ENCODE data around the gene ROBO2. TPM values are rescaled to one million over a fixed set of nuclear protein-coding genes. Genes with fewer than 3 reads are reported as not detected.

Gene ROBO2
- polyA plus RNA-seq, 1 experiment = 1.6 TPM

DNA sequence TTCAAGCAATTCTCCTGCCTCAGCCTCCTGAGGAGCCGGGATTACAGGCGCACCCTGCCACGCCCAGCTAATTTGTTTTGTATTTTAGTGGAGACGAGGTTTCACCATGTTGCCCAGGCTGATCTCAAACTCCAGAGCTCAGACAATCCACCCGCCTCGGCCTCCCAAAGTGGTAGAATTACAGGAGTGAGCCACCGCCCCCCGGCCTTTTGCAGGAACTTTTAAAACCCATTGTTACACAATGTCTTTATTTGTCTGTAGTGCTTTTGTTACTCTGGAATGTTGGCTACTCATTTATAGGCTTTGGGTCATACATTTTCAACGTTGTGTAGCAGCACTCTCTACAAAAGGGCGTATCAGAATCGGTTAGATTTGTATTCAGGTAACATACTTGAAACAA is 499.1 kb downstream of the ROBO2 start:
- no peak overlapping the region for H3K4me3 ChIP-seq (ENCODE audit: low read depth, low read length)
- POLR2A ChIA-PET = no interaction called here
- no peak for DNase-seq (ENCODE audit: low read depth)
- CTCF ChIA-PET = interaction anchor here (1.0 kb wide), 1 partner anchor 9 kb away, joined by 3 read pairs; no protein-coding TSS in a partner anchor
- H3K27me3 ChIP-seq (ENCODE audit: control insufficient read depth, insufficient read depth, low read length) = no peaks in the 10 kb centered on the region
- H3K36me3 ChIP-seq (ENCODE audit: control insufficient read depth, insufficient read depth, low read length) = no peaks in the 10 kb centered on the region
- TF ChIP-seq, protein P1, sequence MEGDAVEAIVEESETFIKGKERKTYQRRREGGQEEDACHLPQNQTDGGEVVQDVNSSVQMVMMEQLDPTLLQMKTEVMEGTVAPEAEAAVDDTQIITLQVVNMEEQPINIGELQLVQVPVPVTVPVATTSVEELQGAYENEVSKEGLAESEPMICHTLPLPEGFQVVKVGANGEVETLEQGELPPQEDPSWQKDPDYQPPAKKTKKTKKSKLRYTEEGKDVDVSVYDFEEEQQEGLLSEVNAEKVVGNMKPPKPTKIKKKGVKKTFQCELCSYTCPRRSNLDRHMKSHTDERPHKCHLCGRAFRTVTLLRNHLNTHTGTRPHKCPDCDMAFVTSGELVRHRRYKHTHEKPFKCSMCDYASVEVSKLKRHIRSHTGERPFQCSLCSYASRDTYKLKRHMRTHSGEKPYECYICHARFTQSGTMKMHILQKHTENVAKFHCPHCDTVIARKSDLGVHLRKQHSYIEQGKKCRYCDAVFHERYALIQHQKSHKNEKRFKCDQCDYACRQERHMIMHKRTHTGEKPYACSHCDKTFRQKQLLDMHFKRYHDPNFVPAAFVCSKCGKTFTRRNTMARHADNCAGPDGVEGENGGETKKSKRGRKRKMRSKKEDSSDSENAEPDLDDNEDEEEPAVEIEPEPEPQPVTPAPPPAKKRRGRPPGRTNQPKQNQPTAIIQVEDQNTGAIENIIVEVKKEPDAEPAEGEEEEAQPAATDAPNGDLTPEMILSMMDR (IDR thresholded peaks at IDR 0.05; ENCODE audit: insufficient read depth, low read depth, low read length) = no peak

DNA sequence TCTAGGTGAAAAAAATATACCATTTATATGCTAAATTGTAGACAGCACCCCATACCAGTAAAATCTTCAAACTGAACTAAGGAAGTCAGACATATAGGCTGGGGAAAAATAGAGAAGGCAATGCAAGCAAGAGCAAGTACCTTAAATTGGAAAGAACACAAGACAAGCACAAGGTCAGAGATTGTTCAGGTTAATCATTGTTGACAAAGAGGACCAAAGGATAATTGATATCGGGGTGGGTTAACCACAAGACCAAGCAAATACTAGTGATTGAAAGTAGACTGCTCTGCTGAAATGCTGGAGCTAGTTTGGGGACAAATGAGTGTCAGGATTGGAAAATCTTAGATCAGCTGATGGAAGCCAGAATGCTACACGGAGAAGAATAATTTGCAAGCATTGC is 499.8 kb downstream of the ROBO2 start:
- no peak for DNase-seq (ENCODE audit: low read depth)
- POLR2A ChIA-PET = no interaction called here
- no peaks in the 10 kb centered on the region for H3K27me3 ChIP-seq (ENCODE audit: control insufficient read depth, insufficient read depth, low read length)

DNA sequence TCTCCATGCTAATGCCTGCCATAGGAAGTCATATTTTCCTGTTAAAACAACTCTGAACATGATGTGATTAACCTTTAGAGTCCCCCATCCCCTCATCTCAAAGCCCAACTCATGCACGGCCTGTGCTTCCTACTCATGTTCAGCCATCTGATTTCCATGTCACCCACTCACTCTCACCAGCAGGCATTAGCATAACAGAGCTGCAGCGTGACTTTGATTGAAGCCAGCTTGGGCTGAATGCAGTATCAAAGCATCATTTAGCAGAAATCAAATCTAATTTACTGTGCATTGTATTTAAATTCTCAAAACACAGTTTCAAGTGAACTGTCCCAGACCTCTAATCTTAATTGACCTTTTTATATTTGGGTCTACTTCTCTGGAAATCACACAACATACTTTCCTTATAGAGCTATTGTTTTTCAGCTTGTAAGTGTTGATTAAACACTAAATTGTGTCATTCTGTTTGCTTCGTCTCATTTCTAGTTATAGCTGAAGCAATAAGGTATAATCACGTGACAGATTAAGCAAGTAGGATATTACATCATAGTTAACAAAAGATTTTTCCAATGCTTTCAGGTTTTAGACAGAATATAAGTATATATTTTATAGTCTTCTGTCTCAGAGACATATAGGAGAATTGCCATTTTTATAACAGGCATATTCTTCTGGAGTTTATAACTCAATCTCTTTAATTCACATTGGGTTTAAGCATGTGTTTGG is 501.5 kb downstream of the ROBO2 start:
- TF ChIP-seq, protein P1 (IDR thresholded peaks at IDR 0.05; ENCODE audit: insufficient read depth, low read depth, low read length) = no peak
- POLR2A ChIA-PET = no interaction called here
- no peak for DNase-seq (ENCODE audit: low read depth)
- Histone ChIP-seq H3K27me3 (ENCODE audit: control insufficient read depth, insufficient read depth, low read length) (no peaks in the 10 kb centered on the region), H3K36me3 (ENCODE audit: control insufficient read depth, insufficient read depth, low read length) (no peaks in the 10 kb centered on the region), H3K4me3 (ENCODE audit: low read depth, low read length) (no peak overlapping the region)
- CTCF ChIA-PET = no interaction called here

More for the DNA sequence above, 499.8 kb downstream of the ROBO2 start:
- CTCF ChIA-PET = no interaction called here
- TF ChIP-seq, protein P1 (IDR thresholded peaks at IDR 0.05; ENCODE audit: insufficient read depth, low read depth, low read length) = no peak
- Histone ChIP-seq H3K36me3 (ENCODE audit: control insufficient read depth, insufficient read depth, low read length) (no peaks in the 10 kb centered on the region), H3K4me3 (ENCODE audit: low read depth, low read length) (no peak overlapping the region)

DNA sequence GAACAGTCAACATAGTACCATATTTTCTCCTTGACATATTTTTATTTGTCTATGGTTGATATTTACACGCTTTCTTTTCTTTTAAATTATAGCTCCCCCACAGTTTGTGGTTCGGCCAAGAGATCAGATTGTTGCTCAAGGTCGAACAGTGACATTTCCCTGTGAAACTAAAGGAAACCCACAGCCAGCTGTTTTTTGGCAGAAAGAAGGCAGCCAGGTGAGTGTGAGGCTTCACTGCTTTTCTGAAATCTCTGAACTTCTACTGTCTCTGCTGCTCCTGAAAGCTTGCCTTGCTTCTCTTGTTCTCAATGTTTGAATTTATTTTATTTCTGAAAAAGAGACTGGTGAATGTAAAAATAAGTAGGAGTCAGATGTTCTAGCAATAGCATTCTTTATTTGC is 506.3 kb downstream of the ROBO2 start:
- no peak overlapping the region for H3K4me3 ChIP-seq (ENCODE audit: low read depth, low read length)
- ChIA-PET POLR2A (no interaction called here), CTCF (interaction anchor here (0.9 kb wide), 1 partner anchor 714 kb away, joined by 3 read pairs; no protein-coding TSS in a partner anchor)
- no peak for DNase-seq (ENCODE audit: low read depth)
- H3K36me3 ChIP-seq (ENCODE audit: control insufficient read depth, insufficient read depth, low read length) = no peaks in the 10 kb centered on the region
- TF ChIP-seq, protein P1 (IDR thresholded peaks at IDR 0.05; ENCODE audit: insufficient read depth, low read depth, low read length) = no peak
- no peaks in the 10 kb centered on the region for H3K27me3 ChIP-seq (ENCODE audit: control insufficient read depth, insufficient read depth, low read length)

DNA sequence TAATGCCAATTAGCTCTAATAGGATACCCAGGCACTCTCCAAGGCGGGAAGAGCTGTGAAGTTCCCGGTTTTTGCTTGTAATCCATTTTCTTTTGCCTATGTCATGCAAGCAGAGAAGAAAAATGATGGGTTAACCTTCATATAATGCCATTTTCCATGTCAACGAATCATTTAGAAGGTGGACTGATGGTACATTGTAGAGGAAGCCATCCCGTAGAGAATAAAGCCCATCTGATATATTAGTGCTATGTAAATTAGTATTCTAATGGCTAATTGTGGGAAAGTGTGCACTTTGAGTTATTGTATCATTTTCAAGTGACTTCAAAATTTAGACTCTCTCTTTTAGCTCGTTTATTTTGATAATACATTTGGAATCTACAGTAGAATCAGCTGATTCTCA is 509.1 kb downstream of the ROBO2 start:
- DNase-seq (ENCODE audit: low read depth) = no peak
- TF ChIP-seq, protein P1 (IDR thresholded peaks at IDR 0.05; ENCODE audit: insufficient read depth, low read depth, low read length) = no peak
- Histone ChIP-seq H3K4me3 (ENCODE audit: low read depth, low read length) (no peak overlapping the region), H3K36me3 (ENCODE audit: control insufficient read depth, insufficient read depth, low read length) (no peaks in the 10 kb centered on the region), H3K27me3 (ENCODE audit: control insufficient read depth, insufficient read depth, low read length) (no peaks in the 10 kb centered on the region)
- ChIA-PET CTCF (no interaction called here), POLR2A (no interaction called here)

All from BJ (cell line).